ENCODE data around the gene TMOD2. TPM values are rescaled to one million over a fixed set of nuclear protein-coding genes. Genes with fewer than 3 reads are reported as not detected.

TMOD2 gene
- total RNA-seq, 1 donor from 2014 or later: 11.4 TPM

- no peak for DNase-seq (ENCODE audit: extremely low read depth, low read depth, low spot score)
These were observed 97.4 kb downstream of the TMOD2 start for GRCh38 chr15:51848811-51849210.

DNA sequence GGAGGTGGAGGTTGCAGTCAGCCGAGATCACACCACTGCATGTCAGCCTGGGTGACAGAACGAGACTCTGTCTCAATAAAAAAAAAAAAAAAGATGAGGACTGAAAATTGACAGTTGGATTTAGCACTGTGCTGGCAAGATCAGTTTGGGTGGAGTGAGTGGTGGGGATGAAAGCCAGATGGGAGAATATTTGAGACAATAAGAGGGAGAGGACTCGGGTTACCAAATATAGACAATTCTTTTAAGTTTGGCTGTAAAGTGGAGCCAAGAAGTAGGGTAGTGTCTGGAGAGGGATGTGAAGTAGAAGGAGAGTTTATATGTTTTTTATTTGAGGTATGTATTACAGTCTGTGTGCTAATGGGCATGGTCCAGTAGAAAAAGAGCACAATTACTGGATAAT is 98.5 kb downstream of the TMOD2 start:
- no peak for DNase-seq (ENCODE audit: extremely low read depth, low read depth, low spot score)

- DNase-seq (ENCODE audit: extremely low read depth, low read depth, low spot score): no peak
These were observed 102.6 kb downstream of the TMOD2 start for GRCh38 chr15:51853998-51854397.

DNA sequence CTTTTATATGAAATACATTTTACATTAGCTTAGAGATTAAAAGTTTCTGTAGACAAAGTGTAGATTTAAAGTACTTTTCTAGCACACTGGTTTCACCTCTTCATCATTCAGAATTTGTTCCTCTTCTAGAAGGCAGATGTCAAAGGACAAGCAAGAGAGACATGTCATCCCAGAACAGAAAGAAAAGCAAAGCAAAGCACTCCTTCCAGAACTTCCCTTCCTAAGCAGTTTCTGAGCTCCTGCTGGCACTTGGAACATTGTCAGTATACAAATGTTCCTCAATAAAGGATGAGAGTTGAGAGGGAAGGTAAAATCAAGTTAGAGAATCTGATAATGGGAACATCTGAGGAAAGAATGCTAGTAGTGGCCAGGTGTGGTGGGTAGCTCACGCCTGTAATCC is 104.2 kb downstream of the TMOD2 start:
- no peak for DNase-seq (ENCODE audit: extremely low read depth, low read depth, low spot score)

- DNase-seq (ENCODE audit: extremely low read depth, low read depth, low spot score): no peak
These were observed 105.5 kb downstream of the TMOD2 start for GRCh38 chr15:51856714-51857380.

DNA sequence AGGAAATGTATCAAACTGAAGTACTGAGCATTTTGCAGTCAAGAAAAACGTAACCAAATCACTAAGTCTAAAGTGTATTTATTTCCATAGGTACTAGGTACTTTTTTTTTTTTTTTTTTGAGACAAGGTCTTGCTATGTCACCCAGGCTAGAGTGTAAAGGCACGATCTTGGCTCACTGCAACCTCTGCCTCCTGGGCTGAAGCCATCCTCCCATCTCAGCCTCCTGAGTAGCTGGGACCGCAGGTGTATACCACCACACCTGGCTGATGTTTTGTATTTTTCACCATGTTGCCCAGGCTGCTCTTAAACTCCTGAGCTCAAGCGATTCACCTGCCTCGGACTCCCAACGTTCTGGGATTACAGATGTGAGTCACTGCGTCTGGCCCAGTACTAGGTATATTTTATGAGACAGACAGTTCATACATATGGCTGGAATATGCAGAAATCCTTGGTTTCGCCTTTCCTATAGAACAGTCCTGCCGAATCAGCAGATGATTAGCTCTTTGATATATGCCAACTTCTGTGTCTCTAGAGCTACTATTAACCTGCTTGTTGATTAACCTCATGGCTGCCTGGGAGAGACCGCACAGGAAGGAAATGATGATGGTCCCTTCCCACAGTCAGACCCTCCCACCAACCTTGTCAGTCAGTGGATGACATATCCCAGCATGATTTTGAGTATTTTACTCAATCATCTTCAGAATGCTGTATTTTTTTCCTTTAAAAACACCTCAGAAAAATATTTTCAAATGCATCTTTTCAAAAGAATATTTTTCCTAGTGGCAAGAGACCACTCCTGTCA is 110.4 kb downstream of the TMOD2 start:
- no peak for DNase-seq (ENCODE audit: extremely low read depth, low read depth, low spot score)

DNA sequence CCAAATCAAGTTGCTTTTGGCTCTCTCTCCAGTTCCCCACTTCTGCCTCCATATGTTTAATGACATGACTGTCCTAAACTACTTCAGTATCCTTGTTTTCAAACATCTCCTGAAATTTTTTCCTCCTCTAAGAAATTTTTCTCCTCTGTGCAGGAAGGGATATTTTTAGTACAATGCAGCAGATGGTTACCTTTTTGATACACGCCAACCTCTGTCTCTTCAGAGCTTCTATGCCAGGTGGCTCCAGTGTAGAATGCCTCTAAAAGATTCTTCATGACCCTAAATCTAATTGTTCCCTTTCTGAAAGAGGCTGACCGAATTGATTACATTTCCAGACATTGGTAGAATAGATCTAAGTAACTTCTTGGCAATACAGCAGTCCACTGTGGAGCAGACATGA is 111.7 kb downstream of the TMOD2 start:
- no peak for DNase-seq (ENCODE audit: extremely low read depth, low read depth, low spot score)

- DNase-seq (ENCODE audit: extremely low read depth, low read depth, low spot score): no peak
These were observed 113.1 kb downstream of the TMOD2 start for GRCh38 chr15:51864408-51865056.

GRCh38 chr15:51865317-51865716 is 113.9 kb downstream of the TMOD2 start:
- DNase-seq (ENCODE audit: extremely low read depth, low read depth, low spot score): no peak

Other genes with a start within 250 kb of the TMOD2 start
- 16.9 and 17.6 TPM in 2 replicates for gene DMXL2, start 128.8 kb upstream of the TMOD2 start, total RNA-seq
- gene SCG3, start 70.1 kb upstream of the TMOD2 start, total RNA-seq: 0.05 TPM in 1 of 2 replicates, not detected in the other
- gene LYSMD2, start 13.9 kb upstream of the TMOD2 start, total RNA-seq: 11.4 and 17.1 TPM in 2 replicates
- 37.8 and 60.4 TPM in 2 replicates for gene TMOD3, start 78.1 kb downstream of the TMOD2 start, total RNA-seq
- 20.1 and 30.6 TPM in 2 replicates for gene LEO1, start 220.2 kb downstream of the TMOD2 start, total RNA-seq